Esophagus muscularis mucosa (tissue), 4 donors: ENCODE data around the gene FBXW8. TPM values are rescaled to one million over a fixed set of nuclear protein-coding genes. Genes with fewer than 3 reads are reported as not detected.

Experiments used
- DNase-seq: peaks from one replicate; pipeline ENCODE4 v3.0.0-alpha.2; 2017; ENCODE audit errors: extremely low spot score
- H3K27ac ChIP-seq, 4 donors: fragments of 200-600 bp; sonication (generic); replicated peaks in 1 of 4; 1 replicate in 3 of 4; 2 replicates in 1 of 4; pipeline ENCODE4 v1.5.1; 2016 to 2019; ENCODE audit warnings: mild to moderate bottlenecking in 1 of 4
- H3K27me3 ChIP-seq, 4 donors: fragments of 200-600 bp; sonication (generic); one replicate each; pipeline versions ENCODE4 v1.5.1 to v1.6.0; 2016 to 2019
- H3K36me3 ChIP-seq, 4 donors: fragments of 200-600 bp; sonication (generic); one replicate each; pipeline ENCODE4 v1.5.1; 2016 to 2019
- H3K4me1 ChIP-seq, 4 donors: fragments of 200-600 bp; sonication (generic); one replicate each; pipeline ENCODE4 v1.5.1; 2016 to 2019
- H3K4me3 ChIP-seq, 4 donors: fragments of 200-600 bp; sonication (generic); 1 replicate in 2 of 4; 2 replicates in 2 of 4; pipeline ENCODE4 v1.5.1; 2016 to 2019; ENCODE audit warnings: mild to moderate bottlenecking in 4 of 4, moderate library complexity in 1 of 4
- H3K9me3 ChIP-seq, 4 donors: fragments of 200-600 bp; sonication (generic); 1 replicate in 3 of 4; 2 replicates in 1 of 4; pipeline ENCODE4 v1.5.1; 2016 to 2019
- CTCF ChIP-seq, 3 experiments: fragments of 200-600 bp in 2 of 3; fragments of 450-650 bp in 1 of 3; sonication (generic) in 2 of 3; IDR thresholded peaks; one replicate each; pipeline ENCODE4 v1.5.1; 2017 to 2019; ENCODE audit warnings: antibody characterized with exemption in 3 of 3, mild to moderate bottlenecking in 2 of 3, moderate library complexity in 1 of 3
- EP300 ChIP-seq: sonication (generic); formaldehyde crosslinking; IDR thresholded peaks from one replicate; pipeline ENCODE4 v1.6.1; 2017; ENCODE audit warnings: antibody characterized with exemption
- POLR2A ChIP-seq: fragments of 450-650 bp; IDR thresholded peaks from one replicate; pipeline ENCODE4 v1.6.1; 2017; ENCODE audit warnings: antibody characterized with exemption, moderate library complexity, mild to moderate bottlenecking, low read depth
- POLR2AphosphoS5 ChIP-seq, 2 donors: sonication (generic); formaldehyde crosslinking; IDR thresholded peaks; one replicate each; pipeline ENCODE4 v1.6.1; 2017; ENCODE audit warnings: antibody characterized with exemption in 2 of 2
- WGBS: methylation state at CpG from one replicate; pipeline ENCODE4 v1.1.5; 2018; 5-methylcytosine and 5-hydroxymethylcytosine counted together
- intact Hi-C: fragments of 100-400 bp; cut with DNase I; formaldehyde crosslinking; loops from one replicate; pipeline ENCODE4 v1.15.1; 2023
- total RNA-seq, 4 donors: library from RNA; depleted of rRNA; stranded (reverse); fragments of >200 nt; gene quantifications; one replicate each; pipeline versions ENCODE4 v1.1.0 to v1.2.1, GENCODE V29; 2016

FBXW8 gene
- total RNA-seq, 4 donors from 2014 or later, result 11.9 to 13.9 (median 13.3) TPM

GRCh38 chr12:117044790-117045159, 134.0 kb downstream of the FBXW8 start:
- Histone ChIP-seq H3K27ac (no peak overlapping the region), H3K27me3 (peaks cover 0 to 9% (median 0%) of the 10 kb centered on the region in 4 donors), H3K4me1 (peaks cover 19 to 47% (median 21%) of the 10 kb centered on the region in 4 donors), H3K4me3 (no peak overlapping the region), H3K9me3 (no peaks in the 10 kb centered on the region), H3K36me3 (no peaks in the 10 kb centered on the region)
- DNase-seq, result no peak
- TF ChIP-seq POLR2AphosphoS5 (IDR thresholded peaks at IDR 0.05) (no peak), CTCF (IDR thresholded peaks at IDR 0.05) (no peak), EP300 (no peak)
- WGBS, result 75% methylated on average over 13 of the region's 13 CpGs
- intact Hi-C loops, result no loop called here

GRCh38 chr12:117045160-117046010, 134.6 kb downstream of the FBXW8 start:
- Histone ChIP-seq H3K4me1 (peaks cover 19 to 53% (median 23%) of the 10 kb centered on the region in 4 donors), H3K36me3 (no peaks in the 10 kb centered on the region), H3K9me3 (no peaks in the 10 kb centered on the region), H3K4me3 (no peak overlapping the region), H3K27me3 (peaks cover 0 to 3% (median 0%) of the 10 kb centered on the region in 4 donors), H3K27ac (peak overlapping the region in 1 of 4 donors; percentile 14)
- DNase-seq, result no peak
- TF ChIP-seq CTCF (IDR thresholded peaks at IDR 0.05), result no peak
- TF ChIP-seq EP300, result no peak
- TF ChIP-seq POLR2AphosphoS5 (IDR thresholded peaks at IDR 0.05), result no peak
- TF ChIP-seq POLR2A, result no peak
- WGBS, result 57% methylated on average over 18 of the region's 23 CpGs
- intact Hi-C loops, result no loop called here

- H3K27ac ChIP-seq, result no peak overlapping the region
- no peak overlapping the region for H3K4me3 ChIP-seq
- no peak for DNase-seq
- intact Hi-C loops, result no loop called here
- peaks cover 19 to 57% (median 23%) of the 10 kb centered on the region in 4 donors for H3K4me1 ChIP-seq
- no peaks in the 10 kb centered on the region for H3K36me3 ChIP-seq
- H3K27me3 ChIP-seq, result no peaks in the 10 kb centered on the region
- TF ChIP-seq POLR2A (no peak), EP300 (no peak), POLR2AphosphoS5 (IDR thresholded peaks at IDR 0.05) (no peak), CTCF (IDR thresholded peaks at IDR 0.05) (no peak)
- H3K9me3 ChIP-seq, result no peaks in the 10 kb centered on the region
- 44% methylated on average over 5 of the region's 6 CpGs for WGBS
These were observed 135.2 kb downstream of the FBXW8 start for GRCh38 chr12:117046011-117046369.

- no peaks in the 10 kb centered on the region for H3K27me3 ChIP-seq
- no peaks in the 10 kb centered on the region for H3K9me3 ChIP-seq
- no peak for DNase-seq
- WGBS, result 95% methylated on average over 14 of the region's 27 CpGs
- no peak for TF ChIP-seq POLR2AphosphoS5 (IDR thresholded peaks at IDR 0.05)
- TF ChIP-seq POLR2A, result no peak
- TF ChIP-seq CTCF (IDR thresholded peaks at IDR 0.05), result no peak
- TF ChIP-seq EP300, result no peak
- peaks cover 19 to 60% (median 23%) of the 10 kb centered on the region in 4 donors for H3K4me1 ChIP-seq
- intact Hi-C loops, result no loop called here
- no peak overlapping the region for H3K27ac ChIP-seq
- no peak overlapping the region for H3K4me3 ChIP-seq
- H3K36me3 ChIP-seq, result no peaks in the 10 kb centered on the region
These were observed 135.7 kb downstream of the FBXW8 start for GRCh38 chr12:117046425-117046824.
